HCT116 (cell line): ENCODE results near the gene GRIK2. TPM values are rescaled to one million over a fixed set of nuclear protein-coding genes. Genes with fewer than 3 reads are reported as not detected.

Experiments
- ATAC-seq: fragments of 200-7000 bp; cut with Tn5 transposase; 2 replicates; pipeline ENCODE4 v1.9.1; 2020; ENCODE audit warnings: mild to moderate bottlenecking, moderate library complexity
- BruUV-seq: library from RNA; stranded (reverse); fragments of 400-500 nt; replicated peaks from 2 replicates; lab custom pipeline; 2021; lab: Mats Ljungman, UMichigan
- CTCF ChIA-PET: fragments of 300-600 bp; sonication (Branson Sonifier 250); formaldehyde crosslinking; loops from one replicate; lab custom pipeline; 2021; ENCODE audit warnings: antibody characterized with exemption; lab: Charles Lee
- POLR2A ChIA-PET: fragments of 300-600, 350-600 bp; sonication (Branson Sonifier 250); formaldehyde crosslinking; loops from one replicate; lab custom pipeline; 2021; ENCODE audit warnings: antibody characterized with exemption; lab: Charles Lee
- RAD21 ChIA-PET, 2 experiments: fragments of 300-600 bp; sonication (Branson Sonifier 250); formaldehyde crosslinking; loops; one replicate each; lab custom pipeline; 2023; ENCODE audit warnings: low total read pairs in 2 of 2; ENCODE audit not compliant: uncharacterized antibody in 2 of 2, unreplicated experiment in 2 of 2, low non-redundant PET in 1 of 2; lab: Charles Lee
- DNase-seq: peaks from one replicate; pipeline ENCODE4 v3.0.0-alpha.2; 2010; ENCODE audit warnings: low read depth, low spot score
- H2AFZ ChIP-seq: fragments of 200-600 bp; shearing (Covaris generic), sonication (generic); 2 replicates; pipeline ENCODE4 v1.6.1; 2017; ENCODE audit warnings: low read depth, mixed run types, mixed read lengths, antibody characterized with exemption, low read length; ENCODE audit not compliant: poor library complexity, severe bottlenecking
- H3K27ac ChIP-seq: 2 replicates; pipeline ENCODE4 v1.5.1; 2012; ENCODE audit warnings: low read depth, low read length
- H3K27me3 ChIP-seq: fragments of 200-600 bp; sonication (generic); 2 replicates; pipeline ENCODE4 v1.6.1; 2016; ENCODE audit warnings: mixed run types, low read length, mixed read lengths; ENCODE audit not compliant: insufficient read depth
- H3K36me3 ChIP-seq, 2 experiments: fragments of 200-500 bp in 1 of 2; fragments of 200-600 bp in 1 of 2; sonication (Bioruptor generic) in 1 of 2; sonication (generic) in 1 of 2; 2 replicates each; pipeline versions ENCODE4 v1.5.1 to v1.6.1; 2014 to 2016; ENCODE audit warnings: low read length in 2 of 2, inconsistent platforms in 1 of 2, mixed read lengths in 1 of 2, mixed run types in 1 of 2; ENCODE audit not compliant: insufficient read depth in 2 of 2, control insufficient read depth in 1 of 2
- H3K4me1 ChIP-seq, 2 experiments: fragments of 200-600 bp in 1 of 2; sonication (generic) in 1 of 2; 2 replicates each; pipeline versions ENCODE4 v1.5.1 to v1.6.1; 2012 to 2017; ENCODE audit warnings: low read length in 2 of 2, inconsistent platforms in 1 of 2, mild to moderate bottlenecking in 1 of 2, mixed read lengths in 1 of 2, mixed run types in 1 of 2, moderate library complexity in 1 of 2; ENCODE audit not compliant: insufficient read depth in 2 of 2, control insufficient read depth in 1 of 2
- H3K4me2 ChIP-seq: fragments of 200-600 bp; sonication (generic); 2 replicates; pipeline ENCODE4 v1.6.1; 2017; ENCODE audit warnings: mixed run types, low read length, mixed read lengths
- H3K4me3 ChIP-seq, 2 experiments: fragments of 200-600 bp in 1 of 2; sonication (generic) in 1 of 2; replicated peaks in 1 of 2; 2 replicates each; pipeline ENCODE4 v1.5.1; 2011 to 2016; ENCODE audit warnings: low read length in 2 of 2, control low read depth in 1 of 2, low read depth in 1 of 2, mild to moderate bottlenecking in 1 of 2, mixed read lengths in 1 of 2, mixed run types in 1 of 2
- H3K79me2 ChIP-seq: fragments of 200-600 bp; sonication (generic); 2 replicates; pipeline ENCODE4 v1.6.1; 2017; ENCODE audit warnings: mild to moderate bottlenecking, mixed run types, low read length, moderate library complexity, mixed read lengths; ENCODE audit not compliant: insufficient read depth
- H3K9ac ChIP-seq: fragments of 200-600 bp; sonication (generic); 2 replicates; pipeline ENCODE4 v1.6.1; 2016; ENCODE audit warnings: low read length, mixed read lengths
- H3K9me2 ChIP-seq: fragments of 200-600 bp; sonication (generic), shearing (Covaris generic); 2 replicates; pipeline ENCODE4 v1.6.1; 2017; ENCODE audit warnings: mixed run types, mild to moderate bottlenecking, moderate library complexity; ENCODE audit not compliant: insufficient read depth
- H3K9me3 ChIP-seq, 2 experiments: fragments of 200-500 bp in 1 of 2; fragments of 200-600 bp in 1 of 2; sonication (Bioruptor generic) in 1 of 2; sonication (generic) in 1 of 2; 2 replicates each; pipeline ENCODE4 v1.6.1; 2014 to 2017; ENCODE audit warnings: low read length in 2 of 2, mixed read lengths in 2 of 2, inconsistent platforms in 1 of 2, low read depth in 1 of 2, mild to moderate bottlenecking in 1 of 2, mixed run types in 1 of 2, moderate library complexity in 1 of 2; ENCODE audit not compliant: control insufficient read depth in 1 of 2, insufficient read depth in 1 of 2
- H4K20me1 ChIP-seq: fragments of 200-600 bp; sonication (generic), shearing (Covaris generic); 2 replicates; pipeline ENCODE4 v1.6.1; 2017; ENCODE audit warnings: mixed run types, mild to moderate bottlenecking, moderate library complexity; ENCODE audit not compliant: insufficient read depth
- CEBPB ChIP-seq: IDR thresholded peaks from 2 replicates; pipeline ENCODE4 v1.6.1; 2012; ENCODE audit warnings: low read depth
- EGR1 ChIP-seq: IDR thresholded peaks from 2 replicates; pipeline ENCODE4 v1.6.1; 2012; ENCODE audit warnings: low read depth
- ELF1 ChIP-seq: IDR thresholded peaks from 2 replicates; pipeline ENCODE4 v1.6.1; 2012; ENCODE audit warnings: low read depth, borderline replicate concordance
- EZH2phosphoT487 ChIP-seq: fragments of 200-600 bp; IDR thresholded peaks from 2 replicates; pipeline ENCODE4 v1.6.1; 2018; ENCODE audit warnings: antibody characterized with exemption, borderline replicate concordance
- JUND ChIP-seq: IDR thresholded peaks from 2 replicates; pipeline ENCODE4 v1.6.1; 2012
- POLR2AphosphoS5 ChIP-seq: IDR thresholded peaks from 2 replicates; pipeline ENCODE4 v1.6.1; 2011; ENCODE audit warnings: mild to moderate bottlenecking, low read depth, low read length, moderate library complexity
- SP1 ChIP-seq: IDR thresholded peaks from 2 replicates; pipeline ENCODE4 v1.6.1; 2012; ENCODE audit warnings: low read depth
- TCF7L2 ChIP-seq: IDR thresholded peaks from 2 replicates; pipeline ENCODE4 v1.7.0; 2011; ENCODE audit warnings: borderline replicate concordance, inconsistent platforms; ENCODE audit not compliant: insufficient read depth, insufficient read length; ENCODE audit errors: extremely low read depth
- ZNF274 ChIP-seq: fragments of 200-500 bp; sonication (Bioruptor generic); IDR thresholded peaks from 2 replicates; pipeline ENCODE4 v1.6.1; 2014; ENCODE audit warnings: mild to moderate bottlenecking, low read depth, low read length, inconsistent platforms
- intact Hi-C: fragments of 100-400 bp; cut with micrococcal nuclease; formaldehyde crosslinking; loops from 2 replicates; pipeline ENCODE4 v1.10.0; 2022
- total RNA-seq: library from RNA; stranded (reverse); gene quantifications from one replicate; pipeline ENCODE4 v1.2.1, GENCODE V29; 2021; ENCODE audit not compliant: unreplicated experiment
- TF ChIP-seq, protein P1 (sequence below): IDR thresholded peaks from 2 replicates; pipeline ENCODE4 v1.6.1; 2012
- TF ChIP-seq, protein P2 (sequence below): IDR thresholded peaks from 2 replicates; pipeline ENCODE4 v1.6.1; 2012
- TF ChIP-seq, protein P3 (sequence below): IDR thresholded peaks from 2 replicates; pipeline ENCODE4 v1.6.1; 2011; ENCODE audit warnings: mild to moderate bottlenecking, low read length, moderate library complexity; ENCODE audit not compliant: insufficient replicate concordance; ENCODE audit errors: extremely low read depth

The GRIK2 gene
- total RNA-seq, 1 experiment from 2014 or later = 0.64 TPM

DNA sequence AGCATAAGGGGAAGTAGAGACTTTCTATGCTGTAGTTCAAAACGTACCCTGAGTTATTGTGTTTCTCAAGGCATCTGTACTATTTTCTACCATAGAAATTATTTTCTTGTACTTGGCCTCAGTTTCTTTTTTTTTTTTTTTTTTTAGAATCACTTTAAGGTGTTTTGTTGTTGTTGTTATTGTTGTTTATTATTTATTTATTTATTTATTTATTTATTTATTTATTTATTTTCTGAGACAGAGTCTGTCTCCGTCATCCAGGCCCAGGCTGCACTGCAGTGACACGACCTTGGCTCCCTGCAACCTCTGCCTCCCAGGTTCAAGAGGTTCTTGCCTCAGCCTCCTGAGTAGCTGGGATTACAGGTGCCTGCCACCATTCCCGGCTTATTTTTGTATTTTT, 179.1 kb downstream of the GRIK2 start:
- BruUV-seq = no TSS peak
- ATAC-seq = no peak
- intact Hi-C loops = no loop called here
- RAD21 ChIA-PET = no interaction called here
- no peak overlapping the region for H3K4me2 ChIP-seq
- H3K79me2 ChIP-seq = no peaks in the 10 kb centered on the region
- no peaks in the 10 kb centered on the region for H3K27me3 ChIP-seq
- H3K4me3 ChIP-seq = no peak overlapping the region
- TF ChIP-seq EGR1 (no peak), ZNF274 (no peak), SP1 (no peak), TCF7L2 (no peak), CEBPB (no peak), POLR2AphosphoS5 (no peak), JUND (no peak), ELF1 (no peak), EZH2phosphoT487 (no peak)
- TF ChIP-seq, protein P1, sequence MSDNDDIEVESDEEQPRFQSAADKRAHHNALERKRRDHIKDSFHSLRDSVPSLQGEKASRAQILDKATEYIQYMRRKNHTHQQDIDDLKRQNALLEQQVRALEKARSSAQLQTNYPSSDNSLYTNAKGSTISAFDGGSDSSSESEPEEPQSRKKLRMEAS = no peak
- TF ChIP-seq, protein P2, sequence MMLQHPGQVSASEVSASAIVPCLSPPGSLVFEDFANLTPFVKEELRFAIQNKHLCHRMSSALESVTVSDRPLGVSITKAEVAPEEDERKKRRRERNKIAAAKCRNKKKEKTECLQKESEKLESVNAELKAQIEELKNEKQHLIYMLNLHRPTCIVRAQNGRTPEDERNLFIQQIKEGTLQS = no peak
- TF ChIP-seq, protein P3, sequence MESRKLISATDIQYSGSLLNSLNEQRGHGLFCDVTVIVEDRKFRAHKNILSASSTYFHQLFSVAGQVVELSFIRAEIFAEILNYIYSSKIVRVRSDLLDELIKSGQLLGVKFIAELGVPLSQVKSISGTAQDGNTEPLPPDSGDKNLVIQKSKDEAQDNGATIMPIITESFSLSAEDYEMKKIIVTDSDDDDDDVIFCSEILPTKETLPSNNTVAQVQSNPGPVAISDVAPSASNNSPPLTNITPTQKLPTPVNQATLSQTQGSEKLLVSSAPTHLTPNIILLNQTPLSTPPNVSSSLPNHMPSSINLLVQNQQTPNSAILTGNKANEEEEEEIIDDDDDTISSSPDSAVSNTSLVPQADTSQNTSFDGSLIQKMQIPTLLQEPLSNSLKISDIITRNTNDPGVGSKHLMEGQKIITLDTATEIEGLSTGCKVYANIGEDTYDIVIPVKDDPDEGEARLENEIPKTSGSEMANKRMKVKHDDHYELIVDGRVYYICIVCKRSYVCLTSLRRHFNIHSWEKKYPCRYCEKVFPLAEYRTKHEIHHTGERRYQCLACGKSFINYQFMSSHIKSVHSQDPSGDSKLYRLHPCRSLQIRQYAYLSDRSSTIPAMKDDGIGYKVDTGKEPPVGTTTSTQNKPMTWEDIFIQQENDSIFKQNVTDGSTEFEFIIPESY = no peak
- TF ChIP-seq, all 23 proteins: peak for 0
- Histone ChIP-seq H3K27ac (no peak overlapping the region), H3K9me2 (no peaks in the 10 kb centered on the region), H3K36me3 (no peaks in the 10 kb centered on the region), H3K9me3 (no peaks in the 10 kb centered on the region), H2AFZ (no peak overlapping the region), H4K20me1 (no peaks in the 10 kb centered on the region), H3K4me1 (no peaks in the 10 kb centered on the region), H3K9ac (no peak overlapping the region)
- no peak for DNase-seq
- CTCF ChIA-PET = no interaction called here
- POLR2A ChIA-PET = no interaction called here
